ENCODE data around the gene VCX2. TPM values are rescaled to one million over a fixed set of nuclear protein-coding genes. Genes with fewer than 3 reads are reported as not detected.

Gene VCX2
- polyA plus RNA-seq, 1 of the 3 experiments (the other 2 are of a cell fraction) = not detected

- DNase-seq = no peak
Measured at GRCh38 chrX:8201896-8202331, 30.8 kb upstream of the VCX2 start.

GRCh38 chrX:8196776-8197175 lies 25.7 kb upstream of the VCX2 start:
- Histone ChIP-seq H3K4me3 (ENCODE audit: low read depth in 2 of 2, low read length in 1 of 2) (no peak overlapping the region), H3K9me2 (no peaks in the 10 kb centered on the region), H3K79me2 (ENCODE audit: insufficient read depth) (no peaks in the 10 kb centered on the region)

More at GRCh38 chrX:8201896-8202331, 30.8 kb upstream of the VCX2 start:
- WGBS (ENCODE audit: low lambda C conversion rate) = 6% methylated on average over 7 of the region's 8 CpGs
- no peaks in the 10 kb centered on the region for H3K36me3 ChIP-seq (replicated peaks in 1 of 2; ENCODE audit: control insufficient read depth in 1 of 2, insufficient read depth in 2 of 2, low read length in 1 of 2)
- H3K4me2 ChIP-seq = no peak overlapping the region
- H3K4me3 ChIP-seq (ENCODE audit: low read depth in 2 of 2, low read length in 1 of 2) = no peak overlapping the region
- CTCF ChIA-PET = no interaction called here
- H3K79me2 ChIP-seq (ENCODE audit: insufficient read depth) = no peaks in the 10 kb centered on the region
- no peaks in the 10 kb centered on the region for H4K20me1 ChIP-seq (ENCODE audit: insufficient read depth)
- no peaks in the 10 kb centered on the region for H3K27me3 ChIP-seq (ENCODE audit: insufficient read depth)
- no peak overlapping the region for H2AFZ ChIP-seq (ENCODE audit: low read depth)
- no peak for TF ChIP-seq EZH2phosphoT487 (IDR thresholded peaks at IDR 0.05; ENCODE audit: borderline replicate concordance, low read depth)
- no peak for TF ChIP-seq POLR2AphosphoS5 (IDR thresholded peaks at IDR 0.05; ENCODE audit: low read depth, low read length)
- no peak for TF ChIP-seq FOXM1 (IDR thresholded peaks at IDR 0.05; ENCODE audit: low read depth)
- no peak for TF ChIP-seq REST (IDR thresholded peaks at IDR 0.05; ENCODE audit: low read depth, low read length)
- TF ChIP-seq FOXJ3 (CRISPR knock-in tag; IDR thresholded peaks at IDR 0.05) = no peak
- TF ChIP-seq RCOR1 (IDR thresholded peaks at IDR 0.05; ENCODE audit: low read length) = no peak
- H3K9me3 ChIP-seq = no peaks in the 10 kb centered on the region
- no peak overlapping the region for H3K27ac ChIP-seq (ENCODE audit: low read depth in 2 of 2, low read length in 1 of 2)
- no peaks in the 10 kb centered on the region; a peak in 1 of 4 replicates for H3K4me1 ChIP-seq (ENCODE audit: control insufficient read depth in 1 of 2, insufficient read depth in 2 of 2, low read depth in 1 of 2, low read length in 1 of 2)
- H3F3A ChIP-seq (replicated peaks; ENCODE audit: insufficient read depth) = no peaks in the 10 kb centered on the region
- no peak overlapping the region for H3K9ac ChIP-seq
- POLR2A ChIA-PET = no interaction called here
- no peaks in the 10 kb centered on the region for H3K9me2 ChIP-seq

More at GRCh38 chrX:8196776-8197175, 25.7 kb upstream of the VCX2 start:
- no peaks in the 10 kb centered on the region for H3F3A ChIP-seq (replicated peaks; ENCODE audit: insufficient read depth)
- H3K4me1 ChIP-seq (ENCODE audit: control insufficient read depth in 1 of 2, insufficient read depth in 2 of 2, low read depth in 1 of 2, low read length in 1 of 2) = no peaks in the 10 kb centered on the region; a peak in 1 of 4 replicates
- no peak overlapping the region for H2AFZ ChIP-seq (ENCODE audit: low read depth)
- no peaks in the 10 kb centered on the region for H3K36me3 ChIP-seq (replicated peaks in 1 of 2; ENCODE audit: control insufficient read depth in 1 of 2, insufficient read depth in 2 of 2, low read length in 1 of 2)
- H3K4me2 ChIP-seq = no peak overlapping the region
- POLR2A ChIA-PET = no interaction called here
- 6% methylated on average over 7 of the region's 7 CpGs for WGBS (ENCODE audit: low lambda C conversion rate)
- H3K9ac ChIP-seq = no peak overlapping the region
- no peaks in the 10 kb centered on the region for H4K20me1 ChIP-seq (ENCODE audit: insufficient read depth)
- DNase-seq = peak; percentile 10
- no peak overlapping the region for H3K27ac ChIP-seq (ENCODE audit: low read depth in 2 of 2, low read length in 1 of 2)
- CTCF ChIA-PET = no interaction called here
- no peaks in the 10 kb centered on the region for H3K9me3 ChIP-seq
- TF ChIP-seq RXRA (IDR thresholded peaks at IDR 0.05; ENCODE audit: borderline replicate concordance, low read depth) (no peak), MAX (IDR thresholded peaks at IDR 0.05; ENCODE audit: low read depth) (no peak), FOXM1 (IDR thresholded peaks at IDR 0.05; ENCODE audit: low read depth) (no peak), RFX5 (IDR thresholded peaks at IDR 0.05; ENCODE audit: low read length) (no peak), GATA2 (CRISPR knock-in tag; IDR thresholded peaks at IDR 0.05) (peak; percentile 40; the same call in 1 of the 2 replicates)
- H3K27me3 ChIP-seq (ENCODE audit: insufficient read depth) = no peaks in the 10 kb centered on the region

Data from SK-N-SH (cell line).